ENCODE data around the gene GCN1. TPM values are rescaled to one million over a fixed set of nuclear protein-coding genes. Genes with fewer than 3 reads are reported as not detected.

Gene GCN1
- total and polyA plus RNA-seq, 2 of the 8 experiments (the other 6 are each of a cell fraction or from before 2014, with no cell fraction given) = 61.4 to 133 TPM

DNA sequence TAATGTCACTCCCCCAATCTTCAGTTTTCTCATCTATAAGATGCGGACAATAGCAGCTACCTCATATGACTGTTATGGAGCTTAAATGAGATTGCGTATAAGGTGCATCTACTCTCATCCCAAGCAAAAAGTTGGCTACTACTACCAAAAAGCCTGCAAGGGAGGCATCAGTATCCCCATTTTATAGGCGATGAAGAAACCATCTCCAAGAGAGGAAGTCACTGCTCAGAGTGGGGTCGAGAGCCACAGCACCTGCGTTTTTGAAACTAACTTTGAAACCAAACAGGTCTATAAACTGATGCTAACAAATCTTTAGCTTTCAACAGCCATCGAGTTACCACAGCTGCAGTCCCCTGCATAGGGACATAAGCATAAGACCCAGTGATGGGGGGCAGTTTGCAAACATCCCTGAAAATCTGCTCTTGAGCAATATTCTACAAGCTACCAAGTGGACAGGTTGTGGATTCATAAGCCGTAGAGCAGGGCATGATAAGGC, 3.5 kb downstream of the GCN1 start:
- no peak overlapping the region for H3K14ac ChIP-seq (ENCODE audit: insufficient read length)
- H4K8ac ChIP-seq (ENCODE audit: extremely low read depth, insufficient read depth, low read length) = no peak overlapping the region
- no peak overlapping the region for H3K4me2 ChIP-seq (ENCODE audit: insufficient read depth in 1 of 2, low read depth in 2 of 2, low read length in 2 of 2)
- peaks cover 13% of the 10 kb centered on the region for H3K79me1 ChIP-seq (ENCODE audit: low read depth, low read length)
- no peak for DNase-seq (ENCODE audit: low read depth in 1 of 2, low spot score in 2 of 2)
- no peak overlapping the region for H3K27ac ChIP-seq (ENCODE audit: low read depth, low read length)
- 91% methylated on average over 7 of the region's 7 CpGs; no CpG with 5 or more reads in 1 of the 2 experiments for WGBS, 2 experiments (ENCODE audit: extremely low coverage in 1 of 2, insufficient coverage in 1 of 2, insufficient read length in 1 of 2, insufficient replicate concordance in 2 of 2, low coverage in 1 of 2, low lambda C conversion rate in 2 of 2, missing lambda C conversion rate in 1 of 2)
- no peak overlapping the region for H2BK12ac ChIP-seq (ENCODE audit: low read depth, low read length)
- H3K9me3 ChIP-seq (ENCODE audit: insufficient read depth in 2 of 2, low read depth in 1 of 2, low read length in 1 of 2) = no peaks in the 10 kb centered on the region
- peaks cover 16 to 58% of the 10 kb centered on the region in 2 experiments for H3K79me2 ChIP-seq (ENCODE audit: control insufficient read depth in 1 of 2, insufficient read depth in 2 of 2, low read length in 2 of 2)
- H3K56ac ChIP-seq (replicated peaks; ENCODE audit: insufficient read length, low read depth, low read length) = no peak overlapping the region
- no peak for TF ChIP-seq RAD21 (IDR thresholded peaks at IDR 0.05 in 1 of 2, conservative IDR thresholded peaks at IDR 0.05 in 1 of 2; ENCODE audit: low read depth in 2 of 2, low read length in 2 of 2)
- TF ChIP-seq, protein P1, sequence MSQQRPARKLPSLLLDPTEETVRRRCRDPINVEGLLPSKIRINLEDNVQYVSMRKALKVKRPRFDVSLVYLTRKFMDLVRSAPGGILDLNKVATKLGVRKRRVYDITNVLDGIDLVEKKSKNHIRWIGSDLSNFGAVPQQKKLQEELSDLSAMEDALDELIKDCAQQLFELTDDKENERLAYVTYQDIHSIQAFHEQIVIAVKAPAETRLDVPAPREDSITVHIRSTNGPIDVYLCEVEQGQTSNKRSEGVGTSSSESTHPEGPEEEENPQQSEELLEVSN (IDR thresholded peaks at IDR 0.05) = no peak
- no peak for TF ChIP-seq EZH2 (IDR thresholded peaks at IDR 0.05; ENCODE audit: low read depth, low read length, severe bottlenecking)
- no peak for TF ChIP-seq TBP (IDR thresholded peaks at IDR 0.05; ENCODE audit: low read depth, low read length)
- no peak for TF ChIP-seq JUND (IDR thresholded peaks at IDR 0.05; ENCODE audit: low read length)
- no peak for TF ChIP-seq SAP30 (IDR thresholded peaks at IDR 0.05; ENCODE audit: insufficient read depth, insufficient replicate concordance, low read length)
- TF ChIP-seq CBX8 (IDR thresholded peaks at IDR 0.05; ENCODE audit: borderline replicate concordance, low read depth, low read length) = no peak
- TF ChIP-seq YY1 (IDR thresholded peaks at IDR 0.05; ENCODE audit: low read depth, low read length) = no peak
- TF ChIP-seq NRF1 (IDR thresholded peaks at IDR 0.05; ENCODE audit: low read depth, low read length) = no peak
- H4K91ac ChIP-seq (replicated peaks; ENCODE audit: insufficient read length, low read length) = no peak overlapping the region
- no peak overlapping the region for H3K23ac ChIP-seq (ENCODE audit: insufficient read length)
- peaks cover 0 to 3% of the 10 kb centered on the region in 2 experiments for H4K20me1 ChIP-seq (replicated peaks in 1 of 2; ENCODE audit: control insufficient read depth in 1 of 2, insufficient read depth in 2 of 2, low read length in 2 of 2)
- ChIA-PET CTCF (ENCODE audit: partially characterized antibody) (interaction anchor here (0.6 to 1.4 kb wide), 2 partner anchors 15 to 38 kb away, joined by 3 read pairs; no protein-coding TSS in a partner anchor), POLR2A (ENCODE audit: partially characterized antibody) (interaction anchor here (0.8 to 88.3 kb wide), 6 partner anchors 17 to 238 kb away, joined by 3 to 4270 read pairs (median 183); partner anchors contain the start of genes PXN, RNU4-1, RNU4-2 and RPLP0)
- H2AFZ ChIP-seq (ENCODE audit: low read length) = no peak overlapping the region
- H4K5ac ChIP-seq (ENCODE audit: insufficient read length, low read depth, low read length) = no peak overlapping the region
- H2BK5ac ChIP-seq (ENCODE audit: low read depth, low read length) = no peak overlapping the region
- no peak overlapping the region for H2BK20ac ChIP-seq (ENCODE audit: low read length)
- no peak overlapping the region for H2BK120ac ChIP-seq (replicated peaks; ENCODE audit: low read depth, low read length)
- no peak overlapping the region for H3K18ac ChIP-seq (ENCODE audit: extremely low read depth, low read length)
- no peak overlapping the region for H2AK5ac ChIP-seq (ENCODE audit: low read depth, low read length)
- H3K4me1 ChIP-seq (replicated peaks in 1 of 4; ENCODE audit: control insufficient read depth in 3 of 4, insufficient read depth in 4 of 4, low read length in 3 of 4) = peaks cover 0 to 3% (median under 1%) of the 10 kb centered on the region in 4 experiments; a peak in 2 of 7 replicates
- no peak overlapping the region for H3K4me3 ChIP-seq (ENCODE audit: extremely low read depth in 1 of 4, insufficient read depth in 2 of 4, low read depth in 3 of 4, low read length in 4 of 4)
- H2BK15ac ChIP-seq (ENCODE audit: low read length) = no peak overlapping the region
- peaks cover 13 to 44% (median 31%) of the 10 kb centered on the region in 4 experiments; a peak in 7 of 8 replicates for H3K36me3 ChIP-seq (ENCODE audit: control insufficient read depth in 2 of 4, insufficient read depth in 4 of 4, low read length in 3 of 4)
- FAIRE-seq = no peak
- H3K4ac ChIP-seq (replicated peaks; ENCODE audit: insufficient read length, low read depth, low read length) = no peak overlapping the region
- no peaks in the 10 kb centered on the region for H3K27me3 ChIP-seq (replicated peaks in 1 of 4; ENCODE audit: control insufficient read depth in 3 of 4, extremely low read depth in 1 of 4, insufficient read depth in 3 of 4, low read length in 3 of 4)
- no peak overlapping the region; a peak in 1 of 7 replicates for H3K9ac ChIP-seq (replicated peaks in 1 of 4; ENCODE audit: extremely low read depth in 1 of 4, low read depth in 3 of 4, low read length in 3 of 4)
- H3K23me2 ChIP-seq (ENCODE audit: low read depth, low read length) = peaks cover 10% of the 10 kb centered on the region

All from H1 (cell line).